A549 (cell line): ENCODE results near the gene BATF. TPM values are rescaled to one million over a fixed set of nuclear protein-coding genes. Genes with fewer than 3 reads are reported as not detected.

ENCODE experiments used
- ATAC-seq, 2 experiments: fragments of 200-7000 bp in 1 of 2; fragments of >200 bp in 1 of 2; cut with Nextera tagmentation in 1 of 2; cut with Tn5 transposase in 1 of 2; 3 replicates each; pipeline versions ENCODE4 v1.8.0 to v1.9.1; 2018 to 2020; ENCODE audit warnings: mild to moderate bottlenecking in 1 of 2, moderate library complexity in 1 of 2
- CTCF ChIA-PET: fragments of 300-600 bp; sonication (Branson Sonifier 250); formaldehyde crosslinking; extraction: SDS; loops from one replicate; lab custom pipeline; 2021; ENCODE audit warnings: antibody characterized with exemption, inconsistent platforms; lab: Yijun Ruan, JAX
- POLR2A ChIA-PET: fragments of 350-600 bp; formaldehyde crosslinking; extraction: SDS; loops from one replicate; lab custom pipeline; 2021; ENCODE audit warnings: antibody characterized with exemption, inconsistent platforms; lab: Yijun Ruan, JAX
- DNase-seq, 2 experiments: peaks; one replicate each; pipeline versions ENCODE4 v3.0.0 to v3.0.0-alpha.2; 2011 to 2016; ENCODE audit warnings: low read depth in 1 of 2, low spot score in 1 of 2
- FAIRE-seq: peaks from 2 replicates; lab custom pipeline; 2011; peaks lifted over from hg19 to GRCh38; lab: Jason Lieb, UNC
- H3K27ac ChIP-seq, 2 experiments: fragments of >200 bp; sonication (Bioruptor Twin); formaldehyde crosslinking; 3 replicates each; pipeline ENCODE4 v1.5.1; 2016 to 2017
- H3K4me1 ChIP-seq: fragments of >200 bp; sonication (Bioruptor Twin); formaldehyde crosslinking; 3 replicates; pipeline ENCODE4 v1.6.1; 2016
- H3K4me2 ChIP-seq: fragments of >200 bp; sonication (Bioruptor Twin); formaldehyde crosslinking; 3 replicates; pipeline ENCODE4 v1.6.1; 2016
- H3K4me3 ChIP-seq: fragments of >200 bp; sonication (Bioruptor Twin); formaldehyde crosslinking; 3 replicates; pipeline ENCODE4 v1.5.1; 2016
- H3K9me3 ChIP-seq: fragments of >200 bp; sonication (Bioruptor Twin); formaldehyde crosslinking; 3 replicates; pipeline ENCODE4 v1.6.1; 2016
- BHLHE40 ChIP-seq: IDR thresholded peaks from 2 replicates; pipeline ENCODE4 v1.6.1; 2012; ENCODE audit warnings: low read depth, low read length, inconsistent platforms
- CHD4 ChIP-seq: fragments of 200-600 bp; sonication (generic); IDR thresholded peaks from 2 replicates; pipeline ENCODE4 v1.6.1; 2016; ENCODE audit warnings: antibody characterized with exemption, mild to moderate bottlenecking, borderline replicate concordance
- CTCF ChIP-seq: fragments of >200 bp; sonication (Bioruptor Twin); formaldehyde crosslinking; IDR thresholded peaks from 3 replicates; pipeline ENCODE4 v1.5.1; 2016
- E2F6 ChIP-seq: IDR thresholded peaks from 2 replicates; pipeline ENCODE4 v1.6.1; 2012; ENCODE audit warnings: low read depth, borderline replicate concordance
- HDAC2 ChIP-seq: fragments of 200-600 bp; sonication (generic); IDR thresholded peaks from 2 replicates; pipeline ENCODE4 v1.6.1; 2016
- HEYL ChIP-seq: fragments of 250-450 bp; sonication (Bioruptor Pico); IDR thresholded peaks from 2 replicates; pipeline ENCODE4 v1.8.0; 2021; ENCODE audit warnings: mild to moderate bottlenecking, moderate library complexity
- HOXB5 ChIP-seq: fragments of 250-450 bp; sonication (Bioruptor Pico); IDR thresholded peaks from 2 replicates; pipeline ENCODE4 v1.5.0; 2020; ENCODE audit warnings: mild to moderate bottlenecking, moderate library complexity
- KDM5A ChIP-seq: fragments of 200-600 bp; sonication (generic); IDR thresholded peaks from 2 replicates; pipeline ENCODE4 v1.6.1; 2016; ENCODE audit warnings: antibody characterized with exemption, mild to moderate bottlenecking
- MYC ChIP-seq: IDR thresholded peaks from 2 replicates; pipeline ENCODE4 v1.6.1; 2012; ENCODE audit warnings: mild to moderate bottlenecking, inconsistent platforms, low read length, improper control_type of control experiment, borderline replicate concordance
- NPAS2 ChIP-seq: fragments of 250-450 bp; sonication (Bioruptor Pico); IDR thresholded peaks from 2 replicates; pipeline ENCODE4 v1.8.0; 2022; ENCODE audit warnings: mild to moderate bottlenecking, moderate library complexity, borderline replicate concordance
- REST ChIP-seq: fragments of 200-600 bp; sonication (generic); IDR thresholded peaks from 2 replicates; pipeline ENCODE4 v1.6.1; 2016; ENCODE audit warnings: antibody characterized with exemption, mild to moderate bottlenecking, moderate library complexity
- RNF2 ChIP-seq: fragments of 200-600 bp; sonication (generic); IDR thresholded peaks from 2 replicates; pipeline ENCODE4 v1.6.1; 2016; ENCODE audit warnings: low read depth, mild to moderate bottlenecking, antibody characterized with exemption, moderate library complexity, borderline replicate concordance
- SREBF2 ChIP-seq: fragments of 450-650 bp; IDR thresholded peaks from 2 replicates; pipeline ENCODE4 v1.6.1; 2014; ENCODE audit warnings: mild to moderate bottlenecking, moderate library complexity
- TFCP2L1 ChIP-seq: fragments of 250-450 bp; sonication (Bioruptor Pico); IDR thresholded peaks from 2 replicates; pipeline ENCODE4 v1.5.0; 2021; ENCODE audit warnings: mild to moderate bottlenecking
- ZC3H11A ChIP-seq: fragments of 450-650 bp; IDR thresholded peaks from 2 replicates; pipeline ENCODE4 v1.6.1; 2014; ENCODE audit warnings: antibody characterized with exemption, mild to moderate bottlenecking
- WGBS: methylation state at CpG from one replicate; pipeline ENCODE4 v1.1.6; 2017; ENCODE audit errors: missing lambda C conversion rate; 5-methylcytosine and 5-hydroxymethylcytosine counted together
- polyA plus RNA-seq, 4 experiments: library from polyadenylated mRNA; depleted of rRNA in 3 of 4; stranded (reverse); fragments of >200 nt; fragmentation: RNase III in 1 of 4; extraction: RNeasy Plus Mini Kit Qiagen cat#74134 plus additional on column Dnase treatment in 1 of 4; gene quantifications; 2 replicates in 3 of 4; 3 replicates in 1 of 4; pipeline ENCODE4 v1.2.3, GENCODE V29; 2011 to 2017
- TF ChIP-seq, protein P1 (sequence below): fragments of >200 bp; sonication (Bioruptor Twin); formaldehyde crosslinking; IDR thresholded peaks from 2 replicates; pipeline ENCODE4 v1.6.1; 2016
- TF ChIP-seq, protein P2 (sequence below): IDR thresholded peaks from 2 replicates; pipeline ENCODE4 v1.6.1; 2012

The BATF gene
- polyA plus RNA-seq, 2 of the 4 experiments (the other 2 are of a cell fraction) = not detected

DNA sequence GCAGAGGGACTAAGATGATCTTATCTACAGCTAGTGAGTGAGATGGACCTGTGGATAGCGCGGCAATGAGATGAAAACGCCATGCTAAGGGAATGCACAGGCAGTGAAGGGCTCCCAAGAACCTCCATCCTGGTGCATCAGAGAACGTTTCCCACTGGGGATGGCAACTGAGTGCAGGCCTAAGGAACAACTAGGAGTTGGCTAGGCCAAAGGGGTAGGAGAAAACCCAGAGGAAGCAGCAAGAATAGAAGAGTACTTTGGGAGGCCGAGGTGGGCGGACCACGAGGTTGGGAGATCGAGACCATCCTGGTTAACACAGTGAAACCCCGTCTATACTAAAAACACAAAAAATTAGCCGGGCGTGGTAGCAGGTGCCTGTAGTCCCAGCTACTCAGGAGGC, 24.6 kb upstream of the BATF start:
- H3K4me2 ChIP-seq = no peak overlapping the region
- ATAC-seq (no peak), DNase-seq (no peak), FAIRE-seq (no peak)
- H3K27ac ChIP-seq = no peak overlapping the region
- no peaks in the 10 kb centered on the region for H3K9me3 ChIP-seq
- 92% methylated on average over 10 of the region's 11 CpGs for WGBS
- H3K4me3 ChIP-seq = no peak overlapping the region
- CTCF ChIA-PET = interaction anchor here (1.1 to 4.2 kb wide), 4 partner anchors 8 to 63 kb away, joined by 3 to 32 read pairs (median 18); no protein-coding TSS in a partner anchor
- TF ChIP-seq HOXB5 (CRISPR knock-in tag) (no peak), SREBF2 (no peak), TFCP2L1 (CRISPR knock-in tag) (no peak), CTCF (no peak), KDM5A (no peak), E2F6 (no peak), RNF2 (no peak), MYC (no peak)
- TF ChIP-seq, protein P1, sequence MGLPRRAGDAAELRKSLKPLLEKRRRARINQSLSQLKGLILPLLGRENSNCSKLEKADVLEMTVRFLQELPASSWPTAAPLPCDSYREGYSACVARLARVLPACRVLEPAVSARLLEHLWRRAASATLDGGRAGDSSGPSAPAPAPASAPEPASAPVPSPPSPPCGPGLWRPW = no peak
- TF ChIP-seq, all 56 proteins: peak for 0
- POLR2A ChIA-PET = no interaction called here
- H3K4me1 ChIP-seq = peaks cover 12% of the 10 kb centered on the region; the same call in 2 of the 3 replicates

GRCh38 chr14:75499084-75499875, 23.0 kb upstream of the BATF start:
- ATAC-seq = no peak
- POLR2A ChIA-PET = no interaction called here
- no peak for TF ChIP-seq ZC3H11A
- TF ChIP-seq HDAC2 = no peak
- no peak for TF ChIP-seq NPAS2 (CRISPR knock-in tag)
- TF ChIP-seq KDM5A = no peak
- TF ChIP-seq CHD4 = no peak
- TF ChIP-seq RNF2 = no peak
- no peak for TF ChIP-seq REST
- TF ChIP-seq, protein P1 = no peak
- TF ChIP-seq, protein P2, sequence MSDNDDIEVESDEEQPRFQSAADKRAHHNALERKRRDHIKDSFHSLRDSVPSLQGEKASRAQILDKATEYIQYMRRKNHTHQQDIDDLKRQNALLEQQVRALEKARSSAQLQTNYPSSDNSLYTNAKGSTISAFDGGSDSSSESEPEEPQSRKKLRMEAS = no peak
- TF ChIP-seq HEYL (CRISPR knock-in tag) = no peak
- no peak for TF ChIP-seq BHLHE40
- TF ChIP-seq CTCF = no peak
- no peak for FAIRE-seq
- 87% methylated on average over 16 of the region's 16 CpGs for WGBS
- Histone ChIP-seq H3K4me1 (no peaks in the 10 kb centered on the region), H3K4me3 (no peak overlapping the region), H3K27ac (0 out of 6 replicates have a peak overlapping the region, but pooled peaks of 1 of the 2 experiments have one; percentile 13), H3K4me2 (no peak overlapping the region), H3K9me3 (no peaks in the 10 kb centered on the region)
- no peak for DNase-seq
- CTCF ChIA-PET = interaction anchor here (1.0 to 4.0 kb wide), 6 partner anchors 10 to 78 kb away, joined by 3 to 31 read pairs (median 4); no protein-coding TSS in a partner anchor
